Stomach (tissue), 9 donors: ENCODE measurements around the gene ATCAY. TPM values are rescaled to one million over a fixed set of nuclear protein-coding genes. Genes with fewer than 3 reads are reported as not detected.

Source experiments
- DNase-seq, 2 donors: peaks; one replicate each; pipeline versions ENCODE4 v3.0.0 to v3.0.0-alpha.2; 2013 to 2019
- H3K27ac ChIP-seq, 5 donors: fragments of 200-600 bp in 4 of 5; sonication (generic) in 4 of 5; one replicate each; pipeline ENCODE4 v1.5.1; 2013 to 2019; ENCODE audit warnings: mild to moderate bottlenecking in 1 of 5, moderate library complexity in 1 of 5
- H3K27me3 ChIP-seq, 3 donors: fragments of 200-600 bp; sonication (generic); one replicate each; pipeline ENCODE4 v1.5.1; 2017 to 2019; ENCODE audit warnings: mixed run types in 1 of 3
- H3K36me3 ChIP-seq, 4 donors: fragments of 200-600 bp; sonication (generic); 1 replicate in 3 of 4; 2 replicates in 1 of 4; pipeline ENCODE4 v1.5.1; 2016 to 2019
- H3K4me1 ChIP-seq, 4 donors: fragments of 200-600 bp; sonication (generic); one replicate each; pipeline ENCODE4 v1.5.1; 2016 to 2019
- H3K4me3 ChIP-seq, 4 donors: fragments of 200-600 bp; sonication (generic) in 3 of 4; one replicate each; pipeline ENCODE4 v1.5.1; 2016 to 2019; ENCODE audit warnings: mild to moderate bottlenecking in 1 of 4
- H3K9me3 ChIP-seq, 4 donors: fragments of 200-600 bp; sonication (generic); one replicate each; pipeline ENCODE4 v1.5.1; 2016 to 2019
- CTCF ChIP-seq, 7 experiments: fragments of 450-650 bp in 4 of 7; fragments of 200-600 bp in 3 of 7; sonication (generic) in 3 of 7; IDR thresholded peaks; one replicate each; pipeline ENCODE4 v1.5.1; 2016 to 2019; ENCODE audit warnings: antibody characterized with exemption in 7 of 7, control low read depth in 2 of 7, mild to moderate bottlenecking in 1 of 7
- EP300 ChIP-seq: sonication (generic); formaldehyde crosslinking; IDR thresholded peaks from one replicate; pipeline ENCODE4 v1.6.1; 2017; ENCODE audit warnings: antibody characterized with exemption
- POLR2A ChIP-seq, 4 donors: fragments of 450-650 bp; IDR thresholded peaks; one replicate each; pipeline ENCODE4 v1.6.1; 2016; ENCODE audit warnings: antibody characterized with exemption in 4 of 4, control low read depth in 2 of 4, mild to moderate bottlenecking in 1 of 4, moderate library complexity in 1 of 4
- POLR2AphosphoS5 ChIP-seq, 3 donors: sonication (generic); formaldehyde crosslinking; IDR thresholded peaks; one replicate each; pipeline ENCODE4 v1.6.1; 2016; ENCODE audit warnings: antibody characterized with exemption in 3 of 3
- WGBS, 5 donors: extraction: QIAGEN DNeasy Blood & Tissue Kit in 3 of 5; methylation state at CpG; one replicate each; pipeline versions ENCODE4 v1.1.5 to v1.1.7; 2013 to 2018; 5-methylcytosine and 5-hydroxymethylcytosine counted together
- intact Hi-C: fragments of 100-400 bp; cut with DNase I; formaldehyde crosslinking; loops from one replicate; pipeline ENCODE4 v1.15.1; 2023; ENCODE audit warnings: low total_unique reads
- polyA plus RNA-seq, 3 donors: library from polyadenylated mRNA; stranded (reverse); fragments of 200-250 nt; gene quantifications; one replicate each; pipeline ENCODE4 v1.2.3, GENCODE V29; 2013
- small RNA-seq, 4 donors: library from RNA; depleted of rRNA; stranded (forward); fragments of <200 nt; gene quantifications; one replicate each; pipeline ENCODE3, GENCODE V24; 2016
- total RNA-seq, 5 donors: library from RNA; depleted of rRNA; stranded (reverse); fragments of >200 nt; gene quantifications; one replicate each; pipeline versions ENCODE4 v1.1.0 to v1.2.3, GENCODE V29; 2014 to 2016
- donor health status: healthy with polysubstance abuse.
- donor health status: Bipolar disorder and iron deficiency.
- donor health status: healthy.

The ATCAY gene
- total and polyA plus RNA-seq, 8 donors, result 0.25 to 0.92 (median 0.81) TPM; not detected in 4

GRCh38 chr19:3975637-3976087 is 95.2 kb downstream of the ATCAY start:
- Histone ChIP-seq H3K27me3 (no peaks in the 10 kb centered on the region), H3K4me1 (peaks cover 0 to 57% (median 9%) of the 10 kb centered on the region in 4 donors), H3K27ac (peak overlapping the region in 1 of 5 donors; percentile 33), H3K9me3 (no peaks in the 10 kb centered on the region), H3K4me3 (no peak overlapping the region), H3K36me3 (peaks cover 55 to 65% (median 60%) of the 10 kb centered on the region in 4 donors)
- 81 to 88% (median 85%) methylated on average over 14 of the region's 14 CpGs for WGBS, 5 donors
- intact Hi-C loops, result no loop called here
- peak in 1 of 2 donors; percentile 12 for DNase-seq
- TF ChIP-seq POLR2A (IDR thresholded peaks at IDR 0.05) (no peak), CTCF (IDR thresholded peaks at IDR 0.05) (no peak), POLR2AphosphoS5 (IDR thresholded peaks at IDR 0.05) (no peak), EP300 (no peak)

GRCh38 chr19:3976495-3977241 is 96.2 kb downstream of the ATCAY start:
- Histone ChIP-seq H3K27me3 (no peaks in the 10 kb centered on the region), H3K27ac (peak overlapping the region in 1 of 5 donors; percentile 33), H3K4me1 (peaks cover 0 to 61% (median 5%) of the 10 kb centered on the region in 4 donors), H3K36me3 (peaks cover 65 to 75% (median 70%) of the 10 kb centered on the region in 4 donors), H3K9me3 (no peaks in the 10 kb centered on the region), H3K4me3 (no peak overlapping the region)
- TF ChIP-seq POLR2AphosphoS5 (IDR thresholded peaks at IDR 0.05) (peak in 1 of 3 donors; percentile 32), EP300 (no peak)
- peak in 1 of 2 donors; percentile 12 for DNase-seq
- 85 to 89% (median 87%) methylated on average over 21 to 29 of the region's 29 CpGs for WGBS, 5 donors
- intact Hi-C loops, result no loop called here

Small RNA genes within 50 kb of the gene (small RNA-seq; reads per million reads assigned to genes)
- 0 reads per million in 4 donors for gene RN7SL202P

Other genes with a start within 250 kb of the ATCAY start
- 100 to 1,000 TPM in 1 of 5 donors, 10 to 100 TPM in 4; 15.1 to 164 (median 36.8) TPM for gene PIP5K1C, start 180.2 kb upstream of the ATCAY start, total RNA-seq
- 10 to 100 TPM in 2 of 3 donors, 1 to 10 TPM in 1; 8.6 to 18.5 (median 12.5) TPM for gene PIP5K1C, start 180.2 kb upstream of the ATCAY start, polyA plus RNA-seq
- 100 to 1,000 TPM in 2 of 5 donors, 10 to 100 TPM in 3; 31.9 to 204 (median 95.1) TPM for gene TJP3, start 172.3 kb upstream of the ATCAY start, total RNA-seq
- gene TJP3, start 172.3 kb upstream of the ATCAY start, polyA plus RNA-seq, result 10 to 100 TPM; 62.3 to 96.1 (median 93.1) TPM
- gene APBA3, start 119.0 kb upstream of the ATCAY start, total RNA-seq, result 100 to 1,000 TPM in 1 of 5 donors, 10 to 100 TPM in 3, 1 to 10 TPM in 1; 9.4 to 111 (median 16.4) TPM
- gene APBA3, start 119.0 kb upstream of the ATCAY start, polyA plus RNA-seq, result 10 to 100 TPM; 15.7 to 17.4 (median 16.7) TPM
- 100 to 1,000 TPM in 2 of 5 donors, 10 to 100 TPM in 3; 15.2 to 163 (median 58.7) TPM for gene MRPL54, start 118.0 kb upstream of the ATCAY start, total RNA-seq
- gene MRPL54, start 118.0 kb upstream of the ATCAY start, polyA plus RNA-seq, result 100 to 1,000 TPM; 155 to 221 (median 174) TPM
- not detected for gene RAX2, start 108.5 kb upstream of the ATCAY start, total RNA-seq
- not detected for gene RAX2, start 108.5 kb upstream of the ATCAY start, polyA plus RNA-seq
- 10 to 100 TPM in 2 of 5 donors, 1 to 10 TPM in 2, not detected in 1; 1.4 to 48.7 (median 12.1) TPM for gene MATK, start 94.3 kb upstream of the ATCAY start, total RNA-seq
- 1 to 10 TPM; 2.0 to 3.4 (median 2.9) TPM for gene MATK, start 94.3 kb upstream of the ATCAY start, polyA plus RNA-seq
- under 1 TPM in 1 of 5 donors, not detected in 4; 0.29 TPM for gene ZFR2, start 11.6 kb upstream of the ATCAY start, total RNA-seq
- gene ZFR2, start 11.6 kb upstream of the ATCAY start, polyA plus RNA-seq, result under 1 TPM in 1 of 3 donors, not detected in 2; 0.10 TPM
- gene NMRK2, start 52.4 kb downstream of the ATCAY start, total RNA-seq, result under 1 TPM in 1 of 5 donors, not detected in 4; 0.55 TPM
- gene NMRK2, start 52.4 kb downstream of the ATCAY start, polyA plus RNA-seq, result 1 to 10 TPM in 2 of 3 donors, under 1 TPM in 1; 0.68 to 4.3 (median 2.3) TPM
- 100 to 1,000 TPM in 2 of 5 donors, 10 to 100 TPM in 3; 58.5 to 238 (median 75.8) TPM for gene DAPK3, start 90.4 kb downstream of the ATCAY start, total RNA-seq
- gene DAPK3, start 90.4 kb downstream of the ATCAY start, polyA plus RNA-seq, result 10 to 100 TPM; 47.0 to 73.5 (median 51.9) TPM
- 1,000 to 10,000 TPM in 4 of 5 donors, 100 to 1,000 TPM in 1; 872 to 1,656 (median 1,431) TPM for gene EEF2, start 104.8 kb downstream of the ATCAY start, total RNA-seq
- gene EEF2, start 104.8 kb downstream of the ATCAY start, polyA plus RNA-seq, result 1,000 to 10,000 TPM in 2 of 3 donors, 100 to 1,000 TPM in 1; 667 to 1,312 (median 1,239) TPM
- 10 to 100 TPM in 4 of 5 donors, 1 to 10 TPM in 1; 9.3 to 93.6 (median 37.5) TPM for gene PIAS4, start 127.1 kb downstream of the ATCAY start, total RNA-seq
- 10 to 100 TPM in 1 of 3 donors, 1 to 10 TPM in 2; 6.6 to 14.8 (median 9.3) TPM for gene PIAS4, start 127.1 kb downstream of the ATCAY start, polyA plus RNA-seq
- gene ZBTB7A, start 186.2 kb downstream of the ATCAY start, total RNA-seq, result 100 to 1,000 TPM in 2 of 5 donors, 10 to 100 TPM in 3; 11.2 to 274 (median 66.8) TPM
- 10 to 100 TPM in 2 of 3 donors, 1 to 10 TPM in 1; 8.0 to 14.4 (median 12.0) TPM for gene ZBTB7A, start 186.2 kb downstream of the ATCAY start, polyA plus RNA-seq
- gene MAP2K2, start 243.4 kb downstream of the ATCAY start, total RNA-seq, result 100 to 1,000 TPM in 1 of 5 donors, 10 to 100 TPM in 4; 53.4 to 447 (median 84.3) TPM
- gene MAP2K2, start 243.4 kb downstream of the ATCAY start, polyA plus RNA-seq, result 100 to 1,000 TPM; 137 to 162 (median 147) TPM